ENCODE results near the gene CSPG5. TPM values are rescaled to one million over a fixed set of nuclear protein-coding genes. Genes with fewer than 3 reads are reported as not detected.

The CSPG5 gene
- total RNA-seq, 1 donor from 2014 or later = 115 TPM

GRCh38 chr3:47588587-47588986 is 9.9 kb upstream of the CSPG5 start:
- no peak for FAIRE-seq
- no peak for DNase-seq (ENCODE audit: low spot score in 2 of 2)

GRCh38 chr3:47588053-47588452 is 9.4 kb upstream of the CSPG5 start:
- no peak for FAIRE-seq
- DNase-seq (ENCODE audit: low spot score in 2 of 2) = no peak

- FAIRE-seq (no peak), DNase-seq (ENCODE audit: low spot score in 2 of 2) (no peak)
Observed at GRCh38 chr3:47586746-47587145, 8.1 kb upstream of the CSPG5 start.

- FAIRE-seq (no peak), DNase-seq (ENCODE audit: low spot score in 2 of 2) (no peak)
Observed at GRCh38 chr3:47583320-47584075, 4.8 kb upstream of the CSPG5 start.

GRCh38 chr3:47581835-47582234 is 3.2 kb upstream of the CSPG5 start:
- DNase-seq (ENCODE audit: low spot score in 2 of 2) (no peak), FAIRE-seq (no peak)

GRCh38 chr3:47581422-47581821 is 2.8 kb upstream of the CSPG5 start:
- FAIRE-seq = no peak
- no peak for DNase-seq (ENCODE audit: low spot score in 2 of 2)

GRCh38 chr3:47580481-47580880 is 1.8 kb upstream of the CSPG5 start:
- FAIRE-seq (no peak), DNase-seq (ENCODE audit: low spot score in 2 of 2) (no peak)

GRCh38 chr3:47579875-47580274 is 1.2 kb upstream of the CSPG5 start:
- DNase-seq (ENCODE audit: low spot score in 2 of 2) (no peak), FAIRE-seq (no peak)

- DNase-seq (ENCODE audit: low spot score in 2 of 2) = peak; percentile 82 to 87
- FAIRE-seq = no peak
Observed at GRCh38 chr3:47578119-47578632, 489 bp downstream of the CSPG5 start.

- FAIRE-seq (no peak), DNase-seq (ENCODE audit: low spot score in 2 of 2) (peak in 1 of 2 donors; percentile 44)
Observed at GRCh38 chr3:47577583-47578118, 1.0 kb downstream of the CSPG5 start.

GRCh38 chr3:47573190-47574172 is 5.2 kb downstream of the CSPG5 start:
- DNase-seq (ENCODE audit: low spot score in 2 of 2) = peak in 1 of 2 donors; percentile 42
- no peak for FAIRE-seq

GRCh38 chr3:47571391-47572175 is 7.1 kb downstream of the CSPG5 start:
- DNase-seq (ENCODE audit: low spot score in 2 of 2) (peak in 1 of 2 donors; percentile 44), FAIRE-seq (no peak)

GRCh38 chr3:47568901-47569300 is 9.8 kb downstream of the CSPG5 start:
- DNase-seq (ENCODE audit: low spot score in 2 of 2) = no peak
- FAIRE-seq = no peak

GRCh38 chr3:47567149-47567548 is 11.5 kb downstream of the CSPG5 start:
- DNase-seq (ENCODE audit: low spot score in 2 of 2) (no peak), FAIRE-seq (no peak)

- no peak for DNase-seq (ENCODE audit: low spot score in 2 of 2)
- no peak for FAIRE-seq
Observed at GRCh38 chr3:47566667-47567066, 12.0 kb downstream of the CSPG5 start.

- FAIRE-seq = no peak
- DNase-seq (ENCODE audit: low spot score in 2 of 2) = no peak
Observed at GRCh38 chr3:47565734-47566550, 12.7 kb downstream of the CSPG5 start.

GRCh38 chr3:47556351-47556750 is 22.3 kb downstream of the CSPG5 start:
- no peak for DNase-seq (ENCODE audit: low spot score in 2 of 2)
- FAIRE-seq = no peak

- FAIRE-seq (no peak), DNase-seq (ENCODE audit: low spot score in 2 of 2) (no peak)
Observed at GRCh38 chr3:47554335-47554734, 24.3 kb downstream of the CSPG5 start.

GRCh38 chr3:47553407-47553806 is 25.3 kb downstream of the CSPG5 start:
- DNase-seq (ENCODE audit: low spot score in 2 of 2) (no peak), FAIRE-seq (no peak)

Data from frontal cortex (tissue), 4 donors.